Ishikawa (cell line): ENCODE data around the gene TRDN.

Experiments used
- EGR1 ChIP-seq: IDR thresholded peaks from 2 replicates; pipeline ENCODE4 v1.6.1; 2012
- EP300 ChIP-seq: IDR thresholded peaks from 2 replicates; pipeline ENCODE4 v1.6.1; 2012; ENCODE audit warnings: borderline replicate concordance
- RAD21 ChIP-seq: IDR thresholded peaks from 2 replicates; pipeline ENCODE4 v1.6.1; 2012; ENCODE audit warnings: low read depth
- YY1 ChIP-seq: IDR thresholded peaks from 2 replicates; pipeline ENCODE4 v1.6.1; 2012; ENCODE audit warnings: low read depth
- TF ChIP-seq, protein P1 (sequence below): IDR thresholded peaks from 2 replicates; pipeline ENCODE4 v1.6.1; 2012

DNA sequence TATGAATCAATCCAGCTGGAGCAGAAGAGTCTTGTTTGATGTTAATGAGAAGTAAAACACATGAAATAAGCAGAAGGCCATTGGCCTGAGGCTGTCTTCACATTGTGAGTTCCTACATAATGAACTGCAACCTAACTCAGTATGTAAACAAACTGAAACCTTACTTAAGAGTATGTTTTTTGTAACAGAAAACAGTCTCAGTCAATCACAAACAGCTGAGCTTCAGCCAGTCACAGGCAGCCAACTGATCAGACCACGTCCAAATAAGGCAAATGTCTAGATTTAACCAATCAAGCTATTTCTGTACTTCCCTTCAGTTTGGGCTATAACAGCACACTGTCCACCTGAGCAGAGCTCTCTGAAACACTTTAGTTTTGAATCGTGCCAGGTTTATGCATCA lies 234.7 kb downstream of the TRDN start:
- TF ChIP-seq, protein P1, sequence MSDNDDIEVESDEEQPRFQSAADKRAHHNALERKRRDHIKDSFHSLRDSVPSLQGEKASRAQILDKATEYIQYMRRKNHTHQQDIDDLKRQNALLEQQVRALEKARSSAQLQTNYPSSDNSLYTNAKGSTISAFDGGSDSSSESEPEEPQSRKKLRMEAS = no peak
- TF ChIP-seq RAD21 (no peak), EGR1 (no peak), EP300 (no peak), YY1 (no peak)
